ENCODE measurements around the gene TRAPPC11. TPM values are rescaled to one million over a fixed set of nuclear protein-coding genes. Genes with fewer than 3 reads are reported as not detected.

TRAPPC11 gene
- total and polyA plus RNA-seq, 12 donors: 8.0 to 24.1 (median 19.5) TPM

DNA sequence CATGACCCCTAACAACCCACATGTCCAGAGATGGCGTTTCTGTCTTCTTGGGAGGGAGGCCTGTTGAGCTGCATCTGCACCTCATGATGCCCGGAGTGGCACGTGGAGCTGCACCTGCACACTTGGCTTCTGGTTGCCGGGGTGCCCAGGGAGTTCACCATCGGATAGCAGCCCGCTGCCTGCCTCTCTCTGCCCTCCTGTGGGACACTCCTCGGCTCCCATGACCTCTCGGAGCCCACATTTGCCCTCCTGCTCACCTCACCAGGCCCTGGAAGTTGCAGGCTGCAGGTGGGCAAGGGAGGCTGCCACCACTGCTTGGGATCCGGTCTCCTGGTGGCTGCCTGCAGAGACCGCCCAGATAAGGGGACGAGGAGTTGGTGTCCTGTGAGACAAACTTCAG lies 74.1 kb downstream of the TRAPPC11 start:
- no peak overlapping the region for H3K27ac ChIP-seq
- TF ChIP-seq, protein P1, sequence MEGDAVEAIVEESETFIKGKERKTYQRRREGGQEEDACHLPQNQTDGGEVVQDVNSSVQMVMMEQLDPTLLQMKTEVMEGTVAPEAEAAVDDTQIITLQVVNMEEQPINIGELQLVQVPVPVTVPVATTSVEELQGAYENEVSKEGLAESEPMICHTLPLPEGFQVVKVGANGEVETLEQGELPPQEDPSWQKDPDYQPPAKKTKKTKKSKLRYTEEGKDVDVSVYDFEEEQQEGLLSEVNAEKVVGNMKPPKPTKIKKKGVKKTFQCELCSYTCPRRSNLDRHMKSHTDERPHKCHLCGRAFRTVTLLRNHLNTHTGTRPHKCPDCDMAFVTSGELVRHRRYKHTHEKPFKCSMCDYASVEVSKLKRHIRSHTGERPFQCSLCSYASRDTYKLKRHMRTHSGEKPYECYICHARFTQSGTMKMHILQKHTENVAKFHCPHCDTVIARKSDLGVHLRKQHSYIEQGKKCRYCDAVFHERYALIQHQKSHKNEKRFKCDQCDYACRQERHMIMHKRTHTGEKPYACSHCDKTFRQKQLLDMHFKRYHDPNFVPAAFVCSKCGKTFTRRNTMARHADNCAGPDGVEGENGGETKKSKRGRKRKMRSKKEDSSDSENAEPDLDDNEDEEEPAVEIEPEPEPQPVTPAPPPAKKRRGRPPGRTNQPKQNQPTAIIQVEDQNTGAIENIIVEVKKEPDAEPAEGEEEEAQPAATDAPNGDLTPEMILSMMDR (IDR thresholded peaks at IDR 0.05): no peak
- WGBS, 2 donors: 92% methylated on average over 11 of the region's 11 CpGs

DNA sequence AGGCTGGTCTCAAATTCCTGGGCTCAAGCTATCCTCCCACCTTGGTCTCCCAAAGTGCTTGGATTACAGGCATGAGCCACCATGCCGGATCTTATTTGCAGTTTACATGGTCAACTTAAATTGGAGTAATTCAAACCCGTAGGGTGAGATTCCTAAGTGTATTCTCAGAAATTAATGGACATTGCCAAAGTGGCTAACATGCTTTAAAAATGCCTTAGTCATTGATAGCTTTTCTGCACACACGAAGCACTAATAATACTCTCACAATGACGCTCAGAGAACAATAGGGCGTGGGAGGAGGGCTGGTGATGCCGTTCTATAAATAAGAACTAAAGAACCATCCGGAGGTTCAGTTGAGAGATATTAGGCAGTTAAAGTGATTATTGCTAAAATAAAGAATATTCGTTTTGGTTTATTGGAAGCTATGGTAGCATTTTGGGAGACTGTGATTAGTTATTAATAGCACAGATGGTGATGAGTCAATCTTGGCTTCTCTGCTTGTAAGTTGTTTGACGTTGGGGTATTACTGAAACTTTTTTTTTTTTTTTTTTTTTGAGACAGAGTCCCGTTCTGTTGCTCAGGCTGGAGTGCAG lies 79.1 kb downstream of the TRAPPC11 start:
- peak overlapping the region in 2 of 10 donors; percentile 5 to 12 for H3K4me3 ChIP-seq
- no peaks in the 10 kb centered on the region for H3K9me3 ChIP-seq
- 18 to 24% methylated on average over 10 of the region's 10 CpGs for WGBS, 2 donors
- no peaks in the 10 kb centered on the region for H3K27me3 ChIP-seq
- TF ChIP-seq, protein P1 (IDR thresholded peaks at IDR 0.05): no peak
- H3K36me3 ChIP-seq: no peaks in the 10 kb centered on the region
- intact Hi-C loops (cut with DNase I): no loop called here
- ATAC-seq: peak; percentile 79 to 98 (median 85)
- peaks cover 0 to 13% (median 9%) of the 10 kb centered on the region in 9 donors for H3K4me1 ChIP-seq
- H3K27ac ChIP-seq: peak overlapping the region in 7 of 10 donors; percentile 36 to 62 (median 58)
- peak in 1 of 2 donors; percentile 41 for DNase-seq

More for the DNA sequence above, 74.1 kb downstream of the TRAPPC11 start:
- no peak overlapping the region for H3K4me3 ChIP-seq
- no peaks in the 10 kb centered on the region for H3K27me3 ChIP-seq
- ATAC-seq (peak in 1 of 8 donors; percentile 42), DNase-seq (no peak)
- peaks cover 0 to 6% (median 4%) of the 10 kb centered on the region in 9 donors for H3K4me1 ChIP-seq
- no peaks in the 10 kb centered on the region for H3K9me3 ChIP-seq
- H3K36me3 ChIP-seq: no peaks in the 10 kb centered on the region
- intact Hi-C loops (cut with DNase I): no loop called here

DNA sequence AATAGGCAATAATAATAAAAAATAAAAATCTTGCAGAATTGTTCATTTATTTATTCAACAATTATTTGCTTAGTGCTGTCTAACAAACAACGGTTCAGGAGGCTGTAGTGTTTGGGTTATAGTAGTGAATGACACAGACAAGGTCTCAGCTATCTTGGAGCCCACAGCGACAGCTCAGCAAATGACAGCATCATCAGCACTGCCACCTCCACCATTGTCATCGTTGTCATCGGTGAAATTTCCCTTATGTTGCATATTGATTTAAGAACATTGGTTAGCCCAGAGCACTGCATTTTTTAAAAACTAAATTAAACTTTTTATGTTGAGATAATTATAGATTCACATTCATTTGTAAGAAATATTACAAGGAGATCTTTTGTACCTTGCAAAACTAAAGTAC lies 79.9 kb downstream of the TRAPPC11 start:
- Histone ChIP-seq H3K4me3 (no peak overlapping the region), H3K9me3 (no peaks in the 10 kb centered on the region), H3K27ac (peak overlapping the region in 2 of 10 donors; percentile 49 to 59), H3K4me1 (peaks cover 0 to 13% (median 9%) of the 10 kb centered on the region in 9 donors), H3K27me3 (no peaks in the 10 kb centered on the region), H3K36me3 (no peaks in the 10 kb centered on the region)
- DNase-seq: no peak
- 92 to 98% methylated on average over 4 of the region's 4 CpGs for WGBS, 2 donors
- TF ChIP-seq, protein P1 (IDR thresholded peaks at IDR 0.05): no peak
- ATAC-seq: no peak
- intact Hi-C loops (cut with DNase I): no loop called here

DNA sequence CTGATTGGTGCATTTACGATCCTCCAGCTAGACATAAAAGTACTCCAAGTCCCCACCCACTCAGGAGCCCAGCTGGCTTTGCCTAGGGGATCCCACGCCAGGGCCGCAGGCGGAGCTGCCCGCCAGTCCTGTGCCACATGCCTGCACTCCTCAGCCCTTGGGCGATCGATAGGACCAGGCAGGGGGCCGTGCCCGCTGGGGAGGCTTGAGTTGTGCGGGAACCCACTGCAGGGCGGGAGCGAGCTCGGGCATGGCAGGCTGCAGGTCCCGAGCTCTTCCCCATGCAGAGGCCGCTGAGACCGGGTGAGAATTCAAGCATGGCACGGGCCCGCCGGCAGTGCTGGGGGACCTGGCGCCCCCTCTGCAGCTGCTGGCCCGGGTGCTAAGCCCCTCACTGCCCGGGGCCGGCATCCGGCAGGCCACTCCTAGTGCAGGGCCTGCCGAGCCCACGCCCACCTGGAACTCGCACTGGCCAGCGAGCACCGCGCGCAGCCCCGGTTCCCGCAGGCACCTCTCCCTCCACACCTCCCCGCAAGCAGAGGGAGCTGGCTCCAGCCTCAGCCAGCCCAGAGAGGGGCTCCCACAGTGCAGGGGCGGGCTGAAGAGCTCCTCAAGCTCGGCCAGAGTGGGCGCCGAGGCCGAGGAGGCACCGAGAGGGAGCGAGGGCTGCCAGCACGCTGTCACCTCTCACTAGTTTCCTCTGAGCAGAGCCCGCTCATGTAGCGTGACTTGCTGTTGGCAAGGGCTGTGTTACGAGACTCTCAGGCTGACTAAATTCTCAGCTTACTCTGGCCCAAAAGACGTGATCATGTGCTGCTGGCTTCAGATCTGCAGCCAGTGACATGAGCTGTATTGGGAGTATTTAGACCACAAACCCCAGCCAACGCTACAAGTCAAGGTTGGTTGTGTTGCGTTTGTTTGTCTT lies 87.5 kb downstream of the TRAPPC11 start:
- TF ChIP-seq, protein P1 (IDR thresholded peaks at IDR 0.05): no peak
- Histone ChIP-seq H3K36me3 (no peaks in the 10 kb centered on the region), H3K27ac (no peak overlapping the region), H3K9me3 (peaks cover 0 to 7% (median 0%) of the 10 kb centered on the region in 11 donors), H3K27me3 (no peaks in the 10 kb centered on the region), H3K4me3 (no peak overlapping the region), H3K4me1 (peaks cover 0 to 12% (median 0%) of the 10 kb centered on the region in 9 donors)
- intact Hi-C loops (cut with DNase I): no loop called here
- DNase-seq: no peak
- ATAC-seq: peak in 3 of 8 donors; percentile 29 to 61 (median 61)
- 94% methylated on average over 47 to 48 of the region's 48 CpGs for WGBS, 2 donors
